ENCODE data around the gene PDYN. TPM values are rescaled to one million over a fixed set of nuclear protein-coding genes. Genes with fewer than 3 reads are reported as not detected.

Gene PDYN
- total and polyA plus RNA-seq, 10 donors: not detected

- Histone ChIP-seq H3K4me3 (no peak overlapping the region), H3K9me3 (no peaks in the 10 kb centered on the region), H3K4me1 (no peaks in the 10 kb centered on the region), H3K27ac (no peak overlapping the region), H3K36me3 (no peaks in the 10 kb centered on the region), H3K27me3 (replicated peaks in 1 of 7) (peaks cover 0 to 90% (median 4%) of the 10 kb centered on the region in 7 donors)
- WGBS, 5 donors: 52 to 80% (median 68%) methylated on average over 6 of the region's 6 CpGs
- intact Hi-C loops (cut with DNase I; ENCODE audit: low total_unique reads): no loop called here
- TF ChIP-seq CTCF (IDR thresholded peaks at IDR 0.05 in 8 of 11, conservative IDR thresholded peaks at IDR 0.05 in 3 of 11): no peak
- no peak for TF ChIP-seq POLR2A (IDR thresholded peaks at IDR 0.05)
- TF ChIP-seq POLR2AphosphoS5 (IDR thresholded peaks at IDR 0.05): no peak
- no peak for DNase-seq
These were observed 6.4 kb upstream of the PDYN start for GRCh38 chr20:2000285-2000684.

GRCh38 chr20:1998715-1999114 lies 4.9 kb upstream of the PDYN start:
- intact Hi-C loops (cut with DNase I; ENCODE audit: low total_unique reads): no loop called here
- H3K27me3 ChIP-seq (replicated peaks in 1 of 7): peaks cover 0 to 90% (median 16%) of the 10 kb centered on the region in 7 donors

GRCh38 chr20:1998193-1998520 lies 4.3 kb upstream of the PDYN start:
- no peak overlapping the region for H3K4me3 ChIP-seq
- H3K36me3 ChIP-seq: no peaks in the 10 kb centered on the region
- no peak for DNase-seq
- H3K27me3 ChIP-seq (replicated peaks in 1 of 7): peaks cover 0 to 90% (median 19%) of the 10 kb centered on the region in 7 donors
- TF ChIP-seq CTCF (IDR thresholded peaks at IDR 0.05 in 8 of 11, conservative IDR thresholded peaks at IDR 0.05 in 3 of 11) (no peak), POLR2AphosphoS5 (IDR thresholded peaks at IDR 0.05) (no peak), POLR2A (IDR thresholded peaks at IDR 0.05) (no peak)
- WGBS, 5 donors: 81 to 92% (median 83%) methylated on average over 4 of the region's 4 CpGs
- intact Hi-C loops (cut with DNase I; ENCODE audit: low total_unique reads): no loop called here
- no peaks in the 10 kb centered on the region for H3K9me3 ChIP-seq
- H3K27ac ChIP-seq: no peak overlapping the region
- no peaks in the 10 kb centered on the region for H3K4me1 ChIP-seq

More at GRCh38 chr20:1998715-1999114, 4.9 kb upstream of the PDYN start:
- no peak for DNase-seq
- Histone ChIP-seq H3K4me3 (no peak overlapping the region), H3K4me1 (no peaks in the 10 kb centered on the region), H3K27ac (no peak overlapping the region), H3K36me3 (no peaks in the 10 kb centered on the region), H3K9me3 (no peaks in the 10 kb centered on the region)
- WGBS, 5 donors: 49 to 61% (median 55%) methylated on average over 3 of the region's 3 CpGs
- no peak for TF ChIP-seq CTCF (IDR thresholded peaks at IDR 0.05 in 8 of 11, conservative IDR thresholded peaks at IDR 0.05 in 3 of 11)
- TF ChIP-seq POLR2AphosphoS5 (IDR thresholded peaks at IDR 0.05): no peak
- TF ChIP-seq POLR2A (IDR thresholded peaks at IDR 0.05): no peak

- Histone ChIP-seq H3K27me3 (replicated peaks in 1 of 7) (peaks cover 0 to 90% (median 19%) of the 10 kb centered on the region in 7 donors), H3K36me3 (no peaks in the 10 kb centered on the region), H3K4me1 (no peaks in the 10 kb centered on the region), H3K27ac (no peak overlapping the region), H3K9me3 (no peaks in the 10 kb centered on the region), H3K4me3 (no peak overlapping the region)
- TF ChIP-seq POLR2A (IDR thresholded peaks at IDR 0.05): no peak
- TF ChIP-seq CTCF (IDR thresholded peaks at IDR 0.05 in 8 of 11, conservative IDR thresholded peaks at IDR 0.05 in 3 of 11): no peak
- no peak for TF ChIP-seq POLR2AphosphoS5 (IDR thresholded peaks at IDR 0.05)
- no peak for DNase-seq
- WGBS, 5 donors: 71 to 79% (median 78%) methylated on average over 15 of the region's 15 CpGs
- intact Hi-C loops (cut with DNase I; ENCODE audit: low total_unique reads): no loop called here
These were observed 3.8 kb upstream of the PDYN start for GRCh38 chr20:1997483-1998192.

Data from spleen (tissue), 11 donors.